GM19240 (cell line): Measurements from ENCODE around the gene ARMH1.
"Not testable (repeated sequence)": the region's sequence is repeated elsewhere in the genome, so short reads cannot be mapped to it uniquely, and the experiment has no call there.

Source experiments
- DNase-seq: peaks from one replicate; pipeline ENCODE4 v3.0.0; 2011; ENCODE audit warnings: low spot score; ENCODE audit not compliant: insufficient read length

Gene ARMH1

GRCh38 chr1:44666719-44667118, 7.8 kb upstream of the ARMH1 start:
- not testable (repeated sequence) for DNase-seq

- no peak for DNase-seq
These were observed 3.5 kb upstream of the ARMH1 start for GRCh38 chr1:44670751-44671640.

GRCh38 chr1:44672254-44672955, 2.1 kb upstream of the ARMH1 start:
- DNase-seq = no peak

- no peak for DNase-seq
These were observed 1.4 kb upstream of the ARMH1 start for GRCh38 chr1:44672961-44673674.

- no peak for DNase-seq
These were observed 820 bp upstream of the ARMH1 start for GRCh38 chr1:44673675-44674112.

GRCh38 chr1:44675186-44675585, 672 bp downstream of the ARMH1 start:
- no peak for DNase-seq

- DNase-seq = no peak
These were observed 2.1 kb downstream of the ARMH1 start for GRCh38 chr1:44676484-44677200.

GRCh38 chr1:44677201-44677766, 2.8 kb downstream of the ARMH1 start:
- DNase-seq = no peak

- DNase-seq = no peak
These were observed 3.6 kb downstream of the ARMH1 start for GRCh38 chr1:44678120-44678519.

GRCh38 chr1:44678626-44679025, 4.1 kb downstream of the ARMH1 start:
- DNase-seq = no peak

GRCh38 chr1:44679468-44679867, 5.0 kb downstream of the ARMH1 start:
- DNase-seq = no peak

- no peak for DNase-seq
These were observed 7.7 kb downstream of the ARMH1 start for GRCh38 chr1:44681905-44682882.

GRCh38 chr1:44682883-44683265, 8.4 kb downstream of the ARMH1 start:
- DNase-seq = no peak

GRCh38 chr1:44684525-44684924, 10.0 kb downstream of the ARMH1 start:
- DNase-seq = peak; percentile 55

- no peak for DNase-seq
These were observed 10.7 kb downstream of the ARMH1 start for GRCh38 chr1:44685218-44685617.

GRCh38 chr1:44685881-44686280, 11.4 kb downstream of the ARMH1 start:
- no peak for DNase-seq

GRCh38 chr1:44688760-44689446, 14.4 kb downstream of the ARMH1 start:
- no peak for DNase-seq

GRCh38 chr1:44689447-44689765, 14.9 kb downstream of the ARMH1 start:
- DNase-seq = no peak

GRCh38 chr1:44693159-44693558, 18.6 kb downstream of the ARMH1 start:
- no peak for DNase-seq
